ENCODE measurements around the gene LHX4. TPM values are rescaled to one million over a fixed set of nuclear protein-coding genes. Genes with fewer than 3 reads are reported as not detected.

Gene LHX4
- total and polyA plus RNA-seq, 9 of the 15 experiments (the other 6 are each of a cell fraction or from before 2014, with no cell fraction given), result 0.01 to 0.11 (median 0.07) TPM; not detected in 5

GRCh38 chr1:180187626-180188025 lies 42.4 kb upstream of the LHX4 start:
- H3K36me3 ChIP-seq (ENCODE audit: control insufficient read depth, insufficient read depth, low read length), result peaks cover 3% of the 10 kb centered on the region; the same call in 2 of the 3 replicates
- H3K4me1 ChIP-seq (replicated peaks in 1 of 2; ENCODE audit: control insufficient read depth in 2 of 2, insufficient read depth in 2 of 2, low read length in 2 of 2), result peaks cover 0 to 16% of the 10 kb centered on the region in 2 experiments; a peak in 3 of 5 replicates
- POLR2A ChIA-PET, result interaction anchor here (0.5 to 1.7 kb wide), 9 partner anchors 8 to 369 kb away, joined by 3 to 11 read pairs (median 3); partner anchors contain the start of gene ACBD6
- DNase-seq (ENCODE audit: extremely low read depth in 1 of 4, low spot score in 3 of 4) (no peak), ATAC-seq (no peak), FAIRE-seq (no peak)
- intact Hi-C loops (cut with micrococcal nuclease), result loop anchor here (1.0 to 5.0 kb wide), 5 partner anchors 56 to 291 kb away; no protein-coding TSS in a partner anchor
- no peak overlapping the region for H3K4me2 ChIP-seq (ENCODE audit: insufficient read depth, low read length)
- H3K9ac ChIP-seq (ENCODE audit: insufficient read depth in 1 of 2, low read depth in 2 of 2, low read length in 2 of 2), result peak overlapping the region in 1 of 2 experiments; percentile 47; a peak in 2 of 4 replicates
- CTCF ChIA-PET (ENCODE audit: low intra/inter-chr PET ratio), result interaction anchor here (1.3 to 3.9 kb wide), 4 partner anchors 228 to 1237 kb away, joined by 7 to 18 read pairs (median 9); no protein-coding TSS in a partner anchor
- TF ChIP-seq GABPB1 (CRISPR knock-in tag; IDR thresholded peaks at IDR 0.05), result no peak
- no peak for TF ChIP-seq RHOXF2B (CRISPR knock-in tag; conservative IDR thresholded peaks at IDR 0.05)
- no peak for TF ChIP-seq ZNF316 (IDR thresholded peaks at IDR 0.05)
- TF ChIP-seq E2F4 (CRISPR knock-in tag; IDR thresholded peaks at IDR 0.05; ENCODE audit: low read depth), result no peak
- no peak for TF ChIP-seq ZNF778 (CRISPR knock-in tag; IDR thresholded peaks at IDR 0.05)
- TF ChIP-seq ZNF57 (CRISPR knock-in tag; IDR thresholded peaks at IDR 0.05), result no peak
- no peak for TF ChIP-seq ZBTB7A (IDR thresholded peaks at IDR 0.05; ENCODE audit: borderline replicate concordance, control insufficient read depth, low read depth, low read length)
- H3K27me3 ChIP-seq (ENCODE audit: control insufficient read depth in 2 of 2, insufficient read depth in 2 of 2, low read length in 2 of 2), result no peaks in the 10 kb centered on the region
- H3K27ac ChIP-seq (ENCODE audit: extremely low read depth, low read depth, low read length), result no peak overlapping the region
- no peak overlapping the region for H2AFZ ChIP-seq (ENCODE audit: low read depth, low read length)
- in situ Hi-C loops (cut with MboI), result loop anchor here (5.0 to 10.0 kb wide), 3 partner anchors 60 to 297 kb away; no protein-coding TSS in a partner anchor
- BruUV-seq (replicated peaks), result no TSS peak
- no peaks in the 10 kb centered on the region for H3K9me1 ChIP-seq (ENCODE audit: control insufficient read depth, insufficient read depth, low read length)
- H4K20me1 ChIP-seq (replicated peaks; ENCODE audit: control insufficient read depth, insufficient read depth, low read length), result no peaks in the 10 kb centered on the region; the same call in none of the 2 replicates
- H3K4me3 ChIP-seq, result no peak overlapping the region
- 49% methylated on average over 5 of the region's 5 CpGs for WGBS (ENCODE audit: insufficient coverage, low coverage, missing lambda C conversion rate)
- H3K79me2 ChIP-seq (ENCODE audit: control insufficient read depth, insufficient read depth, low read length), result no peaks in the 10 kb centered on the region
- H3K9me3 ChIP-seq (replicated peaks; ENCODE audit: control insufficient read depth, insufficient read depth, low read depth, low read length), result no peaks in the 10 kb centered on the region

All from K562 (cell line).